Measurements from ENCODE around the gene RANBP3L. TPM values are rescaled to one million over a fixed set of nuclear protein-coding genes. Genes with fewer than 3 reads are reported as not detected.

Gene RANBP3L
- total RNA-seq, 2 donors from 2014 or later: 10.7 to 25.5 TPM

DNA sequence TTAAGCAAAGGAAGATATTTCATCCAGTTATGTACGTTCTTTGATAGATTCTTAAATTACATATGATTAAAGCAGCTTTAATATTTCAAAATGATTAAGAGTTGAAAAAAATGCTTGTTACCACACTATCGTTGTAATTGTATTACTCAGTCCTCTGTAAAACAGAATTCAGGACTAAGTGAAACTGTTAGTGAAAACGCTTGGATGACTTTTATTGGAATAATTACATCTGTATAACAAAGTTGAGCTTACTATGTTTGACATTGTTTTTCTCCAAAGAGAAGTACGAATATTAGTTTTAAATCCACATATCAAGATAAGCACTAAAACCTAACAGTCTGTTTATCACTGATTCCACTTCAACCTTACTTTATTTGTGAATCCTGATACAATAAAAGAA is 51.3 kb downstream of the RANBP3L start:
- Histone ChIP-seq H3K27ac (no peak overlapping the region), H3K36me3 (no peaks in the 10 kb centered on the region), H3K4me3 (no peak overlapping the region), H3K9me3 (no peaks in the 10 kb centered on the region), H3K27me3 (replicated peaks; ENCODE audit: insufficient read depth) (no peaks in the 10 kb centered on the region), H3K4me1 (ENCODE audit: control insufficient read depth in 1 of 2, low read depth in 2 of 2) (peaks cover 24 to 31% of the 10 kb centered on the region in 2 donors)
- no peak for DNase-seq (ENCODE audit: low spot score)
- ATAC-seq (ENCODE audit: insufficient number of reproducible peaks, low FRiP score, low read depth): no peak
- TF ChIP-seq, protein P1, sequence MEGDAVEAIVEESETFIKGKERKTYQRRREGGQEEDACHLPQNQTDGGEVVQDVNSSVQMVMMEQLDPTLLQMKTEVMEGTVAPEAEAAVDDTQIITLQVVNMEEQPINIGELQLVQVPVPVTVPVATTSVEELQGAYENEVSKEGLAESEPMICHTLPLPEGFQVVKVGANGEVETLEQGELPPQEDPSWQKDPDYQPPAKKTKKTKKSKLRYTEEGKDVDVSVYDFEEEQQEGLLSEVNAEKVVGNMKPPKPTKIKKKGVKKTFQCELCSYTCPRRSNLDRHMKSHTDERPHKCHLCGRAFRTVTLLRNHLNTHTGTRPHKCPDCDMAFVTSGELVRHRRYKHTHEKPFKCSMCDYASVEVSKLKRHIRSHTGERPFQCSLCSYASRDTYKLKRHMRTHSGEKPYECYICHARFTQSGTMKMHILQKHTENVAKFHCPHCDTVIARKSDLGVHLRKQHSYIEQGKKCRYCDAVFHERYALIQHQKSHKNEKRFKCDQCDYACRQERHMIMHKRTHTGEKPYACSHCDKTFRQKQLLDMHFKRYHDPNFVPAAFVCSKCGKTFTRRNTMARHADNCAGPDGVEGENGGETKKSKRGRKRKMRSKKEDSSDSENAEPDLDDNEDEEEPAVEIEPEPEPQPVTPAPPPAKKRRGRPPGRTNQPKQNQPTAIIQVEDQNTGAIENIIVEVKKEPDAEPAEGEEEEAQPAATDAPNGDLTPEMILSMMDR (IDR thresholded peaks at IDR 0.05): no peak

DNA sequence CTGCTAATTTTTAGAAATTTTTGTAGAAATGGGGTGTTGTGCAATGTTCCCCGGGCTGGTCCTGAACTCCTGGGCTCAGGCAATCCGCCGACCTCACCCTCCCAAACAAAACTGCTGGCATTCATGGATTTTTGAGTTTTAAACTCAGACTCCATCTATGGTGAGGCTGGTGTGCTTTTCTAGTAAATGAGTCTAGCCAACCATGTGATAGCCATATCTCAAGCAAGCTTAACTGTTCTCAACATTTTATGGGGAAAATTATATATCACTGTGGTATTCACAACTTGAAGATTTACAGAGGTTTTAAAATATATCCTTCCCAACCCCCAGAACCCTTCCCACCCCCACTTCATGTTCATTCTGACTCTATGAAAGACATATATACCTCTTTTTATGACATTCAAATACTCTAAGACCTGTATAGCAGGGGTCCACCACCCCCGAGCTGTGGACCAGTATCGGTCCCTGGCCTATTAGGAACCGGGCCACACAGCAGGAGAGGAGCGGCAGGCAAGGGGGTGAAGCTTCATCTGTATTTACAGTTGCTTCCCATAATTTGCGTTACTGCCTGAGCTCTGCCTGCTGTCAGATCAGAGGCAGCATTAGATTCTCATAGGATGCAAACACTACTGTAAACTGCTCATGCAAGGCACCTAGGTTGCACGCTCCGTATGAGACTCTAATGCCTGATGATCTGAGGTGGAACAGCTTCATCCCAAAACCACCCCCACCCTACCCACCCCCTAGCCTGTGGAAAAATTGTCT is 55.5 kb downstream of the RANBP3L start:
- H3K4me1 ChIP-seq (ENCODE audit: control insufficient read depth in 1 of 2, low read depth in 2 of 2): peaks cover 4 to 10% of the 10 kb centered on the region in 2 donors
- H3K27ac ChIP-seq: no peak overlapping the region
- TF ChIP-seq, protein P1 (IDR thresholded peaks at IDR 0.05): no peak
- H3K36me3 ChIP-seq: no peaks in the 10 kb centered on the region
- no peak for ATAC-seq (ENCODE audit: insufficient number of reproducible peaks, low FRiP score, low read depth)
- no peak for DNase-seq (ENCODE audit: low spot score)
- H3K27me3 ChIP-seq (replicated peaks; ENCODE audit: insufficient read depth): no peaks in the 10 kb centered on the region
- H3K9me3 ChIP-seq: no peaks in the 10 kb centered on the region
- H3K4me3 ChIP-seq: no peak overlapping the region

DNA sequence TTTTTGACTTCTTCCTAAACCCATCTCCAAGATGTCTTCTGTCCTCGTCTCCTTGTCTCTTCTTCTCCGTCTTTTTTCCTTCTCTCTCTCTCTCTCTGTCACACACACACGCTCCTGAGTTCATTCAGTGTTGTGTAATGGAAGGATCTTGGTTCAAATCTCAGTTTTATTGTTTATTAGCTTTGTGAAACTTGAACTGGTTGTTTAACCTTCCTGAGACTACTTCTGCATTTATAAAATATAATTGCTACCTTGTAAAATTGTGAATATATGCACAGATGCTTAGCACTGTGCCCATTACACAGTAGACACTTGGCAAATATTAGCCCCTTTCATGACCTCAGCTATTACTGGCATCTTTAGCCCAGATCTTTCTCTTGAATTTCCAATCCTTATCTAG is 57.6 kb downstream of the RANBP3L start:
- Histone ChIP-seq H3K36me3 (no peaks in the 10 kb centered on the region), H3K27me3 (replicated peaks; ENCODE audit: insufficient read depth) (no peaks in the 10 kb centered on the region), H3K27ac (no peak overlapping the region), H3K4me3 (no peak overlapping the region), H3K4me1 (ENCODE audit: control insufficient read depth in 1 of 2, low read depth in 2 of 2) (peaks cover 19 to 26% of the 10 kb centered on the region in 2 donors), H3K9me3 (no peaks in the 10 kb centered on the region)
- TF ChIP-seq, protein P1 (IDR thresholded peaks at IDR 0.05): no peak
- ATAC-seq (ENCODE audit: insufficient number of reproducible peaks, low FRiP score, low read depth) (no peak), DNase-seq (ENCODE audit: low spot score) (no peak)

DNA sequence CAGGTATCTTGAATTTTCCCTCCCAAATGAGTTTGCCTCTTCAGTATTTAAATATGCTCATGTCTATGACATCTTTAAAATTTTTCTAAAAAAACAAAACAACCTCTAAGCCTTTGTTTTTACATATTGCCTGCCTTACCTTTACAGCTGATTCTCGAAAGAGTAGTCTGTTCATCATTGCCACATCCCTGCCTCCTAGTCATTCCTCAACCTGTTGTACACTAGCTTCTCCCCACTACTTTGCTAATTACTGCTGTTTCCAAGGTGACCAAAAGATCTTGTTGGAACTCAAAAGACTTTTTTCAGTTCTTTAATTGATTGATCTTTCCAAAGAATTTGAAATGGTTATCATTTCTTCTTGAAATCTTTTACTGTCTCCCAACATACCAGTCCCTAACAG is 58.0 kb downstream of the RANBP3L start:
- Histone ChIP-seq H3K4me1 (ENCODE audit: control insufficient read depth in 1 of 2, low read depth in 2 of 2) (peaks cover 22 to 30% of the 10 kb centered on the region in 2 donors), H3K36me3 (no peaks in the 10 kb centered on the region), H3K27ac (no peak overlapping the region), H3K4me3 (no peak overlapping the region), H3K9me3 (no peaks in the 10 kb centered on the region), H3K27me3 (replicated peaks; ENCODE audit: insufficient read depth) (no peaks in the 10 kb centered on the region)
- no peak for ATAC-seq (ENCODE audit: insufficient number of reproducible peaks, low FRiP score, low read depth)
- TF ChIP-seq, protein P1 (IDR thresholded peaks at IDR 0.05): no peak
- no peak for DNase-seq (ENCODE audit: low spot score)

DNA sequence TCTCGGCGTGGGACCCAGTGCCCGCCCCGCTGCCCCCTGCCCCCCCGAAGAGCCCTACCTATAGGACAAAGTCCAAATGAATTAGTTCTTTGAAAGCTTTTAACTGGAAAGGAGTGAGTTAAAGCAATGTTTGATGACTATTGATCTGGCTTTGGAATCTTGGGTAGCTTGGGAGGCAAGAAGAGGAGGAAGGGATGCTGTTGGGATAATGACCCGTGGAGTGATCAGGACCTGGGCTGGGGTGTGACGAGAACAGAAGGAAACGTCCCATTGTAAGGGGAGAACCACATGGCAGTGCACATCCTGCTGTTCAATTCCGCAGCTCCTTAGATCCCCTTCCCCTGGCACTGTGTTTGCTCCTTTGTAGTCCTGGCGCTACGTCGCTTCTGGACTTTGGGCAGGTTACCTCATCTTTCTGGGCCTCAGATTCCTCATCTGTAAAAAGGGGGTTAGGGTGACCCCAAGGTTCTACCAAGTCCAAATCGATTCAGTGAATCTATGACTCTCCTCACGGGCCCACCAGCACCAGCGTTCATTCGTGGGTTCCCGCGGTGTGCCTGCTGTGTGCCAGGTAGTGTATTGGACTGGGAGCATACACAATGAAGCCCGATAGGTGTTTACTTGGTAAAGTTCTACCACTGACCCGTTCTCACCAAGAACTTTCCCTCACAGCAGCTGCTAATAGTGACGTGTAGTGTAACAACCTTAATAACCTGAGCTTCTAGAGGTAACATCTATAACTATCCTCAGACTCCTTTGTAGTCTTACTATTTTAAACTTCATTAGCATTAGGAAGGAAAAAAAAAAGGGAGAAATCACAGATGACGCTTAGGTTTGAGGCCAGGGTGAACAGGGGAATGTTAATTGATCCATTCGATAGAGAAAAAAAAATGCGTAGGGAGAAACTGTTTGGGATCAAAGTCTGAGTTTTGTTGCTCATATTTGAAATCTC is 58.9 kb downstream of the RANBP3L start:
- H3K36me3 ChIP-seq: no peaks in the 10 kb centered on the region
- H3K27me3 ChIP-seq (replicated peaks; ENCODE audit: insufficient read depth): no peaks in the 10 kb centered on the region
- DNase-seq (ENCODE audit: low spot score): no peak
- peaks cover 27 to 39% of the 10 kb centered on the region in 2 donors for H3K4me1 ChIP-seq (ENCODE audit: control insufficient read depth in 1 of 2, low read depth in 2 of 2)
- H3K9me3 ChIP-seq: no peaks in the 10 kb centered on the region
- H3K27ac ChIP-seq: peak overlapping the region; percentile 94 to 97
- peak overlapping the region; percentile 95 for H3K4me3 ChIP-seq
- no peak for ATAC-seq (ENCODE audit: insufficient number of reproducible peaks, low FRiP score, low read depth)
- TF ChIP-seq, protein P1 (IDR thresholded peaks at IDR 0.05): no peak
